NCI-H2029 (cell line): ENCODE results near the gene ARL8A.

Source experiments
- DNase-seq: peaks from one replicate; lab custom pipeline; 2025; lab: John Stamatoyannopoulos, UW

Gene ARL8A

DNA sequence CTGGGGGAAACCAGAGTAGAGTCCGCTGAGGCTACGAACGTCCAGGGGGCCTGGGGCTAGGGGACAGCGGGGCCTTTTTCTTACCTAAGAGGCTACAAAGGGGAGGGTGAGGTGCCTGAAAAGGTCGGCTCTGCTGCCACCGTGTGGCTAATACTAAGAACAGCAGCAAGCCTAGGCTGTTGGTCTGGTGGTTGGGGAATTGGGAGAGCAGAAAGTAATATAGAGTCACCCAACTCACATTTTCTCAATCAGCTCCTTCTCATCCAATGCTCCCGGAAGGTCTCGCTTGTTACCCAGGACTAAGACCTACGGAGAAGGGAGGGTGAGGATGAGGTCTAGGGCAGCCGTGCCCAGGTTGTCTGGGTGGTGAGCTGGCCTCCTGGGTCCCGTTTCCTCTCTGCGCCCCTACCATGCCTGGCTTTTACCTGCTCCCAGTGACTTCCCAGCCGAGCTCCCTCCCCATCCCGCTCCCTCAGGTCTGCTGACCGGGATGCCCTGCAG lies 9.3 kb downstream of the ARL8A start:
- no peak for DNase-seq

DNA sequence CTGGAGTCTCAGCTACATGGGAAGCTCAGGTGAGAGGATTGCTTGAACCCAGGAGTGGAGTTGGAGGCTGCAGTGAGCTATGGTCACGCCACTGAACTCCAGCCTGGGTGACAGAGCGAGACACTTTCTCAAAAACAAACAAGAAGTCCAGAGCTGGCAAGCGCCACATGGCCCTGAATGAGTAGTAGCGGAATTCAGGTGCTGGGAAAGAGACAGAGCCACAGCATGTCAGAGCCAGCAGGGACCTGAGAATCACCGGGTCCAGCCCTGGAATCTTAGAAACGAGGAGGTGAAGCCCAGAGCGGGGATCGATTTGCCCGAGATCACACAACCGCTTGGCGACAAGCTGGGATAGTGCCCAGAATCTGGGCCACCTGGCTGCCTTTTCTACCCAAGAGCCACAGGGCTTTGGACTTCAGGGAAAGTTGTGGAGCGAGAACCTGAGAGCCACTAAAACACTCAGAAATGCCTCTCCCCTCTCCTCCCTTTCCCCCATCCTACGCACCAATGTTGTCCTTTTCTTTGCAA lies 9.8 kb downstream of the ARL8A start:
- DNase-seq, result no peak

- no peak for DNase-seq
Observed at GRCh38 chr1:202133989-202134388, 10.5 kb downstream of the ARL8A start.

DNA sequence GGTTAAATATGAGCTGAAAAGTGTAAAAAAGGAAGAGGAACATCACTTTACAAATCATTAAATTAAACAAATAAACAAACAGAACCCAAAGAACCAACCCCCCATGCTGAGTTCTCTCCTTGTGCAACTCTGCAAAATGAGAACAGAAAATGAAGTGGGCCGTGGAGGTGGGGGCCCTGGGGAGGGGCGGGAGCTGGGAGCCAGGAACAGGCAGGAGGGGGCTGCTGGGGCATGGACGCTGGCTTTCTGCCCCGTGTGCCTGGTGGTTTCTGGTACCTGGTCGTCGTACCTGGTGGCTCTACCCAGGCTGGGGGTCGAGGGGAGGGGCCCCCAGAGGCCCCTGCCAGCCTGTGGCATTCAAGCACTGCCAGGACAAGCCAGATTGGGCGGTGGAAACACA lies 11.0 kb downstream of the ARL8A start:
- DNase-seq, result no peak

DNA sequence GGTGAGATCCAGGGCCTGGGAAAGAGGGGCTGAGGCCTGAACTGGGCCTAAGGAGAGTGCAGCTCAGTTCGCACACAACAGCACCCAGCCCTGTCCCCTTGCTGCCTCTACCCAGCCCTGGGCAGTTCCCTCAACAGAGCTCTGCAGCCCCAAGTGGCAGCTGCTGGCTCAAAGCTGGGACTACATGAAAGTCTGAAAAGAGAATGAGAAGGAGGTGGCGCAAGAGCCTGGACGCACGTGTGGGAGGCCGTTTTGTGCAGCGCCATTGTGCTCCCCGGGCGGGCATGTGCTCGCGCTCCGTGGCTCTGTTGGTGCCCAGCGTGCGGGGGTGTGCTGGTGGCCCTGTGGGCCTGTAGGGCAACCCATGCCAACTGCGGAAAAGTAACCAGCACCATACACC lies 11.5 kb downstream of the ARL8A start:
- no peak for DNase-seq

DNA sequence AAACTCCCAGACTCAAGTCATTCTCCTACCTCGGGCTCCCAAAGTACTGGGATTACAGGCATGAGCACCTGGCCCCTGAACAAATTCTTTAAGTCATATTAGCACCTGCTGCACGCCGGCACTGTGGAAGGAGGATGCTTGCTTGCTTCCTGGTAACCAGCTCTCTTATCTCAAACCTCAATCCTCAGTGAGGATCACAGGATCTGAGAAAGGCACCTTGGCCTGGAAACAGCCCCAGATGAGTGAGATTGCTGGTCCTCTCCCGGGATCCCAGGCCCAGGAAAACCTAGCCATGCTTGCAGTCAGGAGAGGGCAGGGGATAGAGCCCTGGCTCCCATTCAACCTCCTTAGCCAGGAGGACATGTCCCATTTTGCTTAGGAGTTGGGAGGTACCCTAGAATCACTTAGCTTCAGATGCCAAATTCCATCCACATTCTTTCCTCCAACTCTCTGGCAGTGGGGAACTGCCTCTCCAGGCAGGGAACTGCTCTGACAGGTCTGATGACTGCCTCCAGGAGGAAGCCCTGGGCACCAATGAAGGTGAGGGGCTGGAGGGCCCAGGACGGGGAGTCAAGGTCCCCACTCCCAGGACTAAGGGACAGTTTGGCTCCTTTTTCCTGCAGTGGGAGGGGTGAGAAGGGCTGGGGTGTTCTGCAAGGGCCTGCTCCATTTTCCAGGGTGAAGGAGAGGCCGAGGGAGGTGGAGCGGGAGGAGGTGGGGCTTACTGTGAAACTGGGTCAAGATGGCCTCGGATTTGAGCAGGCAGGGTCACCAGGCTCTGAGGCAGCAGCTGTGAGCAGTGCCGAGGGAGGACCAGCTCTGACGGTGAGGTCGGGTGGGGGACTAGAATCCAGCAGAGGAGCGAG lies 12.3 kb downstream of the ARL8A start:
- no peak for DNase-seq

GRCh38 chr1:202130816-202131522 lies 13.6 kb downstream of the ARL8A start:
- no peak for DNase-seq

- no peak for DNase-seq
Observed at GRCh38 chr1:202130297-202130721, 14.2 kb downstream of the ARL8A start.

- DNase-seq, result no peak
Observed at GRCh38 chr1:202129453-202130296, 14.9 kb downstream of the ARL8A start.

GRCh38 chr1:202127836-202128622 lies 16.5 kb downstream of the ARL8A start:
- no peak for DNase-seq

- no peak for DNase-seq
Observed at GRCh38 chr1:202127061-202127460, 17.5 kb downstream of the ARL8A start.

- DNase-seq, result no peak
Observed at GRCh38 chr1:202126426-202126825, 18.1 kb downstream of the ARL8A start.

DNA sequence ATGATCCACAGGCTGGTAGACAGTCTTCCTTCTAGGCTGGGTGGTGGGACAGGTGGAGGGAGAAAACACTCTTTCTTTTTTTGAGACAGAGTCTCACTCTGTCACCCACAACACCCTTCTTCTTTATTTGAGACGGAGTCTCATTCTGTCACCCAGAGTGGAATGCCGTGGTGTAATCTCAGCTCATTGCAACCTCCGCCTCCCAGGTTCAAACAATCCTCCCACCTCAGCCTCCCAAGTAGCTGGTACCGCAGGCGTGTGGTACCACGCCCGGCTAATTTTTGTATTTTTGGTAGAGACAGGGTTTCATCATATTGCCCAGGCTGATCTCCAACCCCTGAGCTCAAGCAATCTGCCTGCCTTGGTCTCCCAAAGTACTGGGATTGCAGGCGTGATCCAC lies 18.9 kb downstream of the ARL8A start:
- no peak for DNase-seq

DNA sequence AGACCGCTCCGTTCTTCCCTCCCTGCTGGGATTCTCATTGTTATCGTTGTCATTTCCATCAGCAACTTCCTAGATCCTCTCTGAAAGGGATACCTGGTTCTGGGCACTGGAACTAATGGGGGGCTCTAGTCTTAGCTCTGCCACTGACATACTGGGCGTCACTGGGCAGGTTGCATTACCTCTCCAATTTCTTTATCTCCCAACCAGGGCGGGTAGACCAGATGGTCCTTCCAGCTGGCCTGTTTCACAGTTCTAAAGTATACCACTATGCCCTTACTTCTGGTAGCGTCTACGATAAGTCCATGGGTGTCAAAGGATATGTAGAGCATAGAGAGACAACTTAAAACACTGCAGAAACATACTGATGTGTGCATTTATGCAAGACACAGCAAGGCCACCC lies 20.4 kb downstream of the ARL8A start:
- DNase-seq, result no peak

DNA sequence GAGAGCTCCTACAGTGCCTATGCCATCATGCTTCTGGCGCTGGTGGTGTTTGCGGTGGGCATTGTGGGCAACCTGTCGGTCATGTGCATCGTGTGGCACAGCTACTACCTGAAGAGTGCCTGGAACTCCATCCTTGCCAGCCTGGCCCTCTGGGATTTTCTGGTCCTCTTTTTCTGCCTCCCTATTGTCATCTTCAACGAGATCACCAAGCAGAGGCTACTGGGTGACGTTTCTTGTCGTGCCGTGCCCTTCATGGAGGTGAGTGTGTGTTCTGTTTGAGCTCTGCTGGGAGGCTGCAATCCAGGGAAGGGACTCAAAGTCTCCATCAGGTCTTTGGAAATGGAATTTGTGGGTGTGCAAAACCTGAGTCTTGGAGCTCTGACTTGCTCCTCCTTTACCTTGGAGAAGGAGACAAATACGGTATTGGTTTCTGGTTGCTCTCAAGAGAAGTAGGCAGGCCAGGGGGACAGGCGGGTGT lies 21.2 kb downstream of the ARL8A start:
- no peak for DNase-seq

GRCh38 chr1:202122639-202123335 lies 21.8 kb downstream of the ARL8A start, which contains the start of gene GPR37L1:
TSS of gene GPR37L1 (plus strand) at chr1:202122917. CDS start at chr1:202122964, 47 bp downstream.
- DNase-seq, result no peak

DNA sequence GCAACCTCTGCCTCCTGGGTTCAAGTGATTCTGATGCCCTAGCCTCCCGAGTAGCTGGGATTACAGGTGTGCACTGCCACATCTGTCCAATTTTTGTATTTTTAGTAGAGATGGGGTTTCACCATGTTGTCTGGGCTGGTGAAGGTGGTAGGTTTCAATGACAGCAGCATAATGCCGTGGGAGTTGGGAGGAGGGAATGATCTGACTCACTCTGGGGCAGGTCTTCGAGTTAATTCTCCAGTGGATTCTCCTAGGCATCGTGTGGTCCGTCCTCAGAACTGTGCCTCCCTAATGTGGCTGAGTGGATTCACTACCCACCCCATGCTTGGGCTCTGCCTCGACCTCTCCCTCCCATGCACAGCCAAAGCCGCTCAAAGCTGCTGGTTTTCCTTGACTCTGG lies 23.5 kb downstream of the ARL8A start:
- no peak for DNase-seq

- DNase-seq, result no peak
Observed at GRCh38 chr1:202117898-202118371, 26.6 kb downstream of the ARL8A start.

- no peak for DNase-seq
Observed at GRCh38 chr1:202116287-202116686, 28.2 kb downstream of the ARL8A start.

DNA sequence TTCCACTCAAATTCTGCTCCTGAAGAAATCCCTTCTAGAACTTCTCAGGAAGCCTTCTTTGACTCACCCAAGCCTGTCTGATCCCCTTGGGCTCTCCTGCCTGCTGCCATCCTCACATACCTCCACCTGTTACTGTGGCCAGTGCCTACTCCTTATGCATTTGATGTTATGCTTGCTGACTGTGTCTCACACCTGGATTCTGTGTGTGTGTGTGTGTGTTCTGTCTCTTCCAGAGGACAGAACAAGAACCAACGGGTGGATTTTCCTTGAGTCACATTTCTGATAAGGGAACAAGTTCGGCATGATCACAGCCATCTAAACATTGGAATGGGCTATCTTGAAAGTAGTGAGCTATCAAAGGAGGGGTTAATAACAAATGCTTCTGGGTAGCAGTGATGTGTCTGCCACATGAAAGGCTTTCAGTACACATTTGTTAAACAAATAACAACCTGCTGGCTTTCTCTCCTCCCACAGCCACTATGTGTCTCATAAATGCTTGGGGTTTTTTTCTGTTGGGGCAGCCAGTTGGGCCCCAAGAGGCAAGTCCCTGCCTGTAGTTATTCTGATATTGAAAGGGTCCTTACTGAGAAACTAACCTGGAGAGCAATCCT lies 30.7 kb downstream of the ARL8A start:
- DNase-seq, result no peak
